Trophoblast cell (in vitro differentiated cells and primary cell): ENCODE data around the gene UQCR11.

Experiments used
- DNase-seq, 2 donors: peaks; one replicate each; pipeline ENCODE4 v3.0.0-alpha.2; 2016
- H2AFZ ChIP-seq: 2 replicates; pipeline ENCODE4 v1.6.1; 2013; ENCODE audit warnings: low read length, moderate library complexity, mild to moderate bottlenecking; ENCODE audit not compliant: insufficient read depth, poor library complexity
- H2AK5ac ChIP-seq: 2 replicates; pipeline ENCODE4 v1.6.1; 2013; ENCODE audit warnings: mild to moderate bottlenecking, low read length
- H2BK120ac ChIP-seq: 2 replicates; pipeline ENCODE4 v1.6.1; 2013; ENCODE audit warnings: low read length, mild to moderate bottlenecking, moderate library complexity; ENCODE audit not compliant: insufficient read depth, poor library complexity
- H2BK12ac ChIP-seq: 2 replicates; pipeline ENCODE4 v1.6.1; 2013; ENCODE audit warnings: mild to moderate bottlenecking, low read length, moderate library complexity
- H2BK5ac ChIP-seq: 2 replicates; pipeline ENCODE4 v1.6.1; 2013; ENCODE audit warnings: low read length, low read depth, moderate library complexity, mild to moderate bottlenecking; ENCODE audit not compliant: poor library complexity
- H3K14ac ChIP-seq: 2 replicates; pipeline ENCODE4 v1.6.1; 2013; ENCODE audit warnings: mild to moderate bottlenecking, low read length
- H3K18ac ChIP-seq: 2 replicates; pipeline ENCODE4 v1.6.1; 2013; ENCODE audit warnings: mild to moderate bottlenecking, low read length
- H3K23ac ChIP-seq: 2 replicates; pipeline ENCODE4 v1.6.1; 2013; ENCODE audit warnings: low read length
- H3K27ac ChIP-seq: 2 replicates; pipeline ENCODE4 v1.5.1; 2013; ENCODE audit warnings: low read depth, mild to moderate bottlenecking, inconsistent platforms, low read length, moderate library complexity
- H3K27me3 ChIP-seq: 2 replicates; pipeline ENCODE4 v1.6.1; 2013; ENCODE audit warnings: inconsistent platforms, mild to moderate bottlenecking, low read length, moderate library complexity; ENCODE audit not compliant: insufficient read depth
- H3K36me3 ChIP-seq, 2 experiments: 1 replicate in 1 of 2; 2 replicates in 1 of 2; pipeline ENCODE4 v1.6.1; 2013; ENCODE audit warnings: low read length in 2 of 2, mild to moderate bottlenecking in 2 of 2, moderate library complexity in 1 of 2; ENCODE audit not compliant: insufficient read depth in 2 of 2, control insufficient read depth in 1 of 2
- H3K4ac ChIP-seq: 2 replicates; pipeline ENCODE4 v1.6.1; 2013; ENCODE audit warnings: low read depth, mild to moderate bottlenecking, low read length, moderate library complexity
- H3K4me1 ChIP-seq, 2 experiments: 1 replicate in 1 of 2; 2 replicates in 1 of 2; pipeline ENCODE4 v1.6.1; 2013; ENCODE audit warnings: low read length in 2 of 2, mild to moderate bottlenecking in 2 of 2, moderate library complexity in 1 of 2; ENCODE audit not compliant: insufficient read depth in 2 of 2, control insufficient read depth in 1 of 2
- H3K4me2 ChIP-seq: 2 replicates; pipeline ENCODE4 v1.6.1; 2013; ENCODE audit warnings: inconsistent platforms, mild to moderate bottlenecking, low read length, moderate library complexity
- H3K4me3 ChIP-seq: 2 replicates; pipeline ENCODE4 v1.5.1; 2013; ENCODE audit warnings: mild to moderate bottlenecking, low read depth, low read length, inconsistent platforms
- H3K79me1 ChIP-seq: one replicate; pipeline ENCODE4 v1.6.1; 2013; ENCODE audit warnings: low read length
- H3K79me2 ChIP-seq: 2 replicates; pipeline ENCODE4 v1.6.1; 2013; ENCODE audit warnings: low read length, mild to moderate bottlenecking; ENCODE audit not compliant: control insufficient read depth, insufficient read depth, poor library complexity
- H3K9ac ChIP-seq: 2 replicates; pipeline ENCODE4 v1.6.1; 2013; ENCODE audit warnings: mild to moderate bottlenecking, low read length
- H3K9me3 ChIP-seq: 2 replicates; pipeline ENCODE4 v1.6.1; 2013; ENCODE audit warnings: low read depth, mild to moderate bottlenecking, control low read depth, inconsistent platforms, low read length; ENCODE audit not compliant: insufficient read depth
- H4K12ac ChIP-seq: 2 replicates; pipeline ENCODE4 v1.6.1; 2013; ENCODE audit warnings: low read depth, mild to moderate bottlenecking, low read length, moderate library complexity
- H4K8ac ChIP-seq: 2 replicates; pipeline ENCODE4 v1.6.1; 2013; ENCODE audit warnings: low read depth, mild to moderate bottlenecking, low read length, moderate library complexity
- H4K91ac ChIP-seq: one replicate; pipeline ENCODE4 v1.6.1; 2013; ENCODE audit warnings: low read depth, mild to moderate bottlenecking, low read length, moderate library complexity
- WGBS: extraction: QIAGEN DNeasy Blood & Tissue Kit; methylation state at CpG from one replicate; pipeline ENCODE4 v1.1.7; 2013; ENCODE audit warnings: missing lambda C conversion rate; ENCODE audit not compliant: insufficient read length, insufficient coverage; ENCODE audit errors: extremely low coverage; 5-methylcytosine and 5-hydroxymethylcytosine counted together

UQCR11 gene

DNA sequence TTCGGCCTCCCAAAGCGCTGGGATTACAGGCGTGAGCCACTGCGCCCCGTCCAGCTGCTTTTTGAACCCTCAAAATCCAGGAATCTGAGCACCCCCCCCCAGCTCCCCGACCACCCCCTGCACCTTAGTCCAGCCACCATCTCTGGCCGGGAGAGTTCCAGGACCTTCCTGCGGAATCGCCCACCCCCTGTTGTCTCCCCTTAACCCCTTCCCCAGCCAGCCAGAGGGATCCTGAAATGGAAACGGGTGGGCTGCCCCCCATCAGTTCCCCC, 11.8 kb downstream of the UQCR11 start:
- WGBS = no CpG with 5 or more reads among the region's 10 CpGs

DNA sequence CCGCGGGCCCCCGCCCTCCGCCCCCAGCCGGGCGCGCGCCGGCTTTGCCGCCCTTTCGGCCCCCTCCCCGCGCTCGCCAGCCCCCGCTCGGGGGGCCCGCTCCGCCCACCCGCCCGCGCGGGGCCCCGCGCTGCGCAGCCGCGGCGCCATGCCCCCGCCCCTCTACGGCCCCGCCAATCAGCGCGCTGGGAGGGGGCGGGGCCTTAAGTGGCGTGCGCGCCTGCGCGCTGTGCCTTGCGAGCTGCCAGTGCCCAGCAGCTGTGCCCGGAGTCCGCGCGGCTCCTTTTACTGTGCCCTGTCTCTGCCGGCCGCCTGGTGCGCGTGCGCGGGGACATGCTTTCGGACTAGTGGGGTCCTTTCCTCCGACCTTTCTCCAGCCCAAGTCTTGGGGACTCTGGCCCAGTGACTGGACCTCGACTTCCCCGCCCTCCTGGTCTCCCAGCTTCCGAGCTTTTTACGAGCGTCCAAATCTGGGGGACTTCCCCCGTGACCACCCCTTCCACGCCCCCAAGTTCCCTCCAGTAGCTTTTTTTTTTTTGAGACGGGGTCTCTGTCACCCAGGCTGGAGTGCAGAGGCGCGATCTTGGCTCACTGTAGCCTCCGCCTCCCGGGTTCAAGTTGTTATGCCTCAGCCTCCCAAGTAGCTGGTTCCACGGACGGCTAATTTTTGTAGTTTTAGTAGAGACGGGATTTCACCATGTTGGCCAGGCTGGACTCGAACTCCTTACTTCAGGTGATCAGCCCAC, 12.3 kb downstream of the UQCR11 start, which contains the start of gene MBD3:
Gene MBD3, minus strand, starts transcription at position 111 of the 746 bp plus-strand sequence. CDS start 234 bp downstream, outside the sequence.
- H3K4me2 ChIP-seq = peak within 1 kb of the TSS; percentile 86
- H2BK5ac ChIP-seq = peak within 1 kb of the TSS; percentile 95
- no peak within 1 kb of the TSS for H3K23ac ChIP-seq
- no peaks in the 10 kb centered on the region for H3K9me3 ChIP-seq
- H3K4ac ChIP-seq = peak within 1 kb of the TSS; percentile 99
- H2BK12ac ChIP-seq = no peak within 1 kb of the TSS
- peak within 1 kb of the TSS; percentile 93 for H2AFZ ChIP-seq
- peak within 1 kb of the TSS; percentile 99 for H3K27ac ChIP-seq
- no peaks in the 10 kb centered on the region for H3K27me3 ChIP-seq
- peak within 1 kb of the TSS; percentile 94 for H2AK5ac ChIP-seq
- peaks cover 20 to 24% of the 10 kb centered on the region in 2 experiments for H3K36me3 ChIP-seq
- peak within 1 kb of the TSS; percentile 99 for H3K14ac ChIP-seq
- H2BK120ac ChIP-seq = peak within 1 kb of the TSS; percentile 98
- H3K18ac ChIP-seq = peak within 1 kb of the TSS; percentile 98
- H4K91ac ChIP-seq = peak within 1 kb of the TSS; percentile 100
- H3K9ac ChIP-seq = peak within 1 kb of the TSS; percentile 94
- peak; percentile 97 for DNase-seq
- peaks cover 10 to 14% of the 10 kb centered on the region in 2 experiments for H3K4me1 ChIP-seq
- WGBS = no CpG with 5 or more reads among the region's 68 CpGs
- H4K12ac ChIP-seq = peak within 1 kb of the TSS; percentile 99
- H3K79me2 ChIP-seq = peaks cover 24% of the 10 kb centered on the region
- H3K79me1 ChIP-seq = peaks cover 23% of the 10 kb centered on the region
- H4K8ac ChIP-seq = peak within 1 kb of the TSS; percentile 98
- H3K4me3 ChIP-seq = peak within 1 kb of the TSS; percentile 80

More for the DNA sequence above, 11.8 kb downstream of the UQCR11 start:
- no peak overlapping the region for H2BK5ac ChIP-seq
- H3K4me1 ChIP-seq = peaks cover 9 to 10% of the 10 kb centered on the region in 2 experiments
- peak overlapping the region; percentile 77 for H3K4me2 ChIP-seq
- H2AFZ ChIP-seq = no peak overlapping the region
- DNase-seq = no peak
- H2AK5ac ChIP-seq = peak overlapping the region; percentile 35
- H3K27ac ChIP-seq = no peak overlapping the region
- H3K9ac ChIP-seq = no peak overlapping the region
- H3K14ac ChIP-seq = no peak overlapping the region
- peak overlapping the region; percentile 26 for H4K12ac ChIP-seq
- H3K4ac ChIP-seq = no peak overlapping the region
- no peak overlapping the region for H3K18ac ChIP-seq
- H3K79me1 ChIP-seq = peaks cover 21% of the 10 kb centered on the region
- no peak overlapping the region for H2BK120ac ChIP-seq
- no peak overlapping the region for H4K91ac ChIP-seq
- peaks cover 24% of the 10 kb centered on the region for H3K79me2 ChIP-seq
- peak overlapping the region; percentile 98 for H4K8ac ChIP-seq
- no peaks in the 10 kb centered on the region for H3K27me3 ChIP-seq
- no peak overlapping the region for H2BK12ac ChIP-seq
- no peak overlapping the region for H3K23ac ChIP-seq
- peaks cover 25 to 28% of the 10 kb centered on the region in 2 experiments for H3K36me3 ChIP-seq
- no peaks in the 10 kb centered on the region for H3K9me3 ChIP-seq
- H3K4me3 ChIP-seq = no peak overlapping the region

DNA sequence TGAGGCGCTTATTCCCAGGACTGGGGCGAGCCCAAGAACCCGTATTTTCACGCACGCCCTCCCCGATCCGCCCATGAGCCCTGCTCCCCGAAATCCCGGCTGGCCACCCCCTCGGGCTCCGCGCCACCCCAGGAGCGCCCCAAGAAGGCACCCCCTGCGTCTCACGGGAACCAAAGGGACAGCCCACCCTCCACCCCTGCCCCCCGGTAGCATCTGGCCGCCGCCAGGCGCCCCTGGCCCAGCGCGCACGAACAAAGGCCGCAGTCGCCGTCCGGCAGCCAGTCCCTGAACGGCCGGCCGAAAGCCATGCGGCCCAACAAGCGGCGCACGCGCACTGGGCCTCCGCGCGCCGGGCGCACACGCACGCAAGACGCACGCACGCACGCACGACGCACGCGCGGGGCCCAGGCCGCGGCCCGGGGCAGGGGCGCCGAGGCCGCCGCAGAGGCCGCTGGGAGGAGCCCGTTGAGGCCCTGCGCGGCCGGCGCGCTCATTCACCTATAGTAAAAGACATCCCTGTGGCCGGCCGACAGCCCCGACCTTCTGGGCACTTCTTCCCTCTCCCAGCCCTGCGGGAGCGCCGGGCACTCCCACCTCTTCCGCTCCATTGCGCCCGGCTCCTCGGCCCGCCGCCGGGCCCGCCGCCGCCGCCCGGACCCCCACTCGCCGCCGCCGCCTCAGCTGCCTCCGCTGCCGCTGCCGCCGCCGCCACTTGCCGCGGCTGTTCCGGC, 13.1 kb downstream of the UQCR11 start:
- H4K12ac ChIP-seq = peak overlapping the region; percentile 99
- peak; percentile 87 to 99 for DNase-seq
- peak overlapping the region; percentile 80 for H3K4me3 ChIP-seq
- H2BK120ac ChIP-seq = peak overlapping the region; percentile 98
- H3K27ac ChIP-seq = peak overlapping the region; percentile 99
- H2AFZ ChIP-seq = peak overlapping the region; percentile 73
- H2AK5ac ChIP-seq = peak overlapping the region; percentile 94
- peak overlapping the region; percentile 86 for H3K4me2 ChIP-seq
- peak overlapping the region; percentile 99 for H3K4ac ChIP-seq
- no CpG with 5 or more reads among the region's 94 CpGs for WGBS
- peak overlapping the region; percentile 98 for H3K18ac ChIP-seq
- peaks cover 12 to 17% of the 10 kb centered on the region in 2 experiments for H3K4me1 ChIP-seq
- H4K8ac ChIP-seq = peak overlapping the region; percentile 97
- H4K91ac ChIP-seq = peak overlapping the region; percentile 100
- H3K27me3 ChIP-seq = no peaks in the 10 kb centered on the region
- peaks cover 23% of the 10 kb centered on the region for H3K79me1 ChIP-seq
- peak overlapping the region; percentile 94 for H3K9ac ChIP-seq
- H3K36me3 ChIP-seq = peaks cover 13 to 16% of the 10 kb centered on the region in 2 experiments
- H3K9me3 ChIP-seq = no peaks in the 10 kb centered on the region
- no peak overlapping the region for H3K23ac ChIP-seq
- H3K14ac ChIP-seq = peak overlapping the region; percentile 99
- peaks cover 26% of the 10 kb centered on the region for H3K79me2 ChIP-seq
- H2BK12ac ChIP-seq = no peak overlapping the region
- H2BK5ac ChIP-seq = peak overlapping the region; percentile 95

DNA sequence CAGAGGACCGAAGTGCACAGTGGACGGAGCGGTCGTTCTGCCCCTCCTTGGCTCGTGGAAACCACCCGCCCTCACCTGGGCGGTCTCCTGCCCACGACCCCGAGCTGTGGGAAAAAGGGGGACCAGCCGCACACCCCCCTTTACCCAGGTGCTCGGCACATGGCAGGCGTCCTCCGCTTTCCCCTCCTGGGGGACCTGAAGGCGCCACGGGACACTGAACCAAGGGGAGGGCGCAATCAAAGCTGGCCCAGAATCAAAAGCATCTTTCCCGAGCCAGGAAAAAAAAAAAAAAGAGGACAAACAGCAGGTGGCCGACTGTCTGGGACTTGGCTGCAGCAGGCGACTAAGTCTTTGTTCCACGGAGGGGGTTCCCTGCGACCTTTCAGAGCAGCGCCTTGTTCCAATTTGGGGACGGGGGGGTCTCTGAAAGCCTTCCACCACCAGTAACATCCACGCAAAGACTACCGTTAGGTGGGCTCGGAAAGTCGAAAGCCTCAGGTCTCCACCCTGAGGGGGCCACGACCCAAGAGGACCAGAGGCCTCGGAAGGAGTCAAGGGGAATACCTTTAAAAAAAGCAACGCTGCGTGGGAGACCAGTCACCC, 13.7 kb downstream of the UQCR11 start:
- peak overlapping the region; percentile 99 for H3K14ac ChIP-seq
- peak overlapping the region; percentile 73 for H2AFZ ChIP-seq
- H4K8ac ChIP-seq = peak overlapping the region; percentile 97
- peaks cover 26% of the 10 kb centered on the region for H3K79me2 ChIP-seq
- peak overlapping the region; percentile 99 for H3K4ac ChIP-seq
- no peaks in the 10 kb centered on the region for H3K9me3 ChIP-seq
- peaks cover 23% of the 10 kb centered on the region for H3K79me1 ChIP-seq
- peak overlapping the region; percentile 94 for H3K18ac ChIP-seq
- H3K23ac ChIP-seq = no peak overlapping the region
- H4K91ac ChIP-seq = peak overlapping the region; percentile 100
- H2BK5ac ChIP-seq = peak overlapping the region; percentile 95
- H2AK5ac ChIP-seq = peak overlapping the region; percentile 94
- H3K27me3 ChIP-seq = no peaks in the 10 kb centered on the region
- no CpG with 5 or more reads among the region's 31 CpGs for WGBS
- peak overlapping the region; percentile 84 for H2BK120ac ChIP-seq
- no peak overlapping the region for H2BK12ac ChIP-seq
- no peak for DNase-seq
- H4K12ac ChIP-seq = peak overlapping the region; percentile 98
- H3K4me3 ChIP-seq = peak overlapping the region; percentile 80
- peak overlapping the region; percentile 94 for H3K9ac ChIP-seq
- H3K36me3 ChIP-seq = peaks cover 6 to 15% of the 10 kb centered on the region in 2 experiments
- H3K27ac ChIP-seq = peak overlapping the region; percentile 99
- peak overlapping the region; percentile 86 for H3K4me2 ChIP-seq
- H3K4me1 ChIP-seq = peaks cover 12 to 17% of the 10 kb centered on the region in 2 experiments
